ENCODE results near the gene PADI3. TPM values are rescaled to one million over a fixed set of nuclear protein-coding genes. Genes with fewer than 3 reads are reported as not detected.

Gene PADI3
- total and polyA plus RNA-seq, 2 of the 4 experiments (the other 2 are of a cell fraction) = not detected

GRCh38 chr1:17307946-17308345 is 59.0 kb downstream of the PADI3 start, which contains the start of gene PADI4:
Gene PADI4, plus strand, starts transcription at chr1:17308197. Its CDS starts 26 bp downstream, at chr1:17308223.
- Histone ChIP-seq H3K9me3 (ENCODE audit: control insufficient read depth, insufficient read depth, low read length) (no peaks in the 10 kb centered on the region), H3K18ac (ENCODE audit: low read depth, low read length) (no peak within 1 kb of the TSS), H3K56ac (ENCODE audit: extremely low read depth, insufficient read depth, low read length) (no peak within 1 kb of the TSS), H2AK5ac (ENCODE audit: low read depth, low read length) (no peak within 1 kb of the TSS), H3K36me3 (ENCODE audit: control insufficient read depth, insufficient read depth, low read length) (no peaks in the 10 kb centered on the region), H3K4ac (ENCODE audit: low read depth, low read length) (no peak within 1 kb of the TSS), H4K20me1 (ENCODE audit: insufficient read depth, low read length) (no peaks in the 10 kb centered on the region), H3K27ac (ENCODE audit: insufficient read depth, low read length) (no peak within 1 kb of the TSS), H4K8ac (ENCODE audit: low read depth in 2 of 2, low read length in 2 of 2) (no peak within 1 kb of the TSS), H2BK15ac (ENCODE audit: low read depth, low read length) (no peak within 1 kb of the TSS), H2AFZ (replicated peaks; ENCODE audit: low read length, poor library complexity) (peak within 1 kb of the TSS; percentile 2), H3K9ac (ENCODE audit: low read depth, low read length) (no peak within 1 kb of the TSS), H4K91ac (ENCODE audit: insufficient read depth, low read depth, low read length) (no peak within 1 kb of the TSS), H2BK5ac (ENCODE audit: low read depth, low read length, poor library complexity, severe bottlenecking) (no peak within 1 kb of the TSS), H4K5ac (ENCODE audit: low read depth, low read length) (no peak within 1 kb of the TSS), H3K4me1 (ENCODE audit: control insufficient read depth, insufficient read depth, low read length) (no peaks in the 10 kb centered on the region), H3K9me1 (ENCODE audit: insufficient read depth, low read length) (no peaks in the 10 kb centered on the region), H3K14ac (replicated peaks; ENCODE audit: low read depth, low read length) (no peak within 1 kb of the TSS), H2BK120ac (ENCODE audit: low read depth, low read length) (no peak within 1 kb of the TSS), H3K79me1 (ENCODE audit: low read depth in 1 of 2, low read length in 2 of 2) (no peaks in the 10 kb centered on the region), H3K4me2 (ENCODE audit: low read depth, low read length) (no peak within 1 kb of the TSS), H3K27me3 (ENCODE audit: control insufficient read depth, insufficient read depth, low read length) (peaks cover 35% of the 10 kb centered on the region), H2BK20ac (ENCODE audit: low read depth, low read length) (no peak within 1 kb of the TSS), H2AK9ac (replicated peaks; ENCODE audit: low read depth, low read length, poor library complexity) (no peak within 1 kb of the TSS), H3K4me3 (ENCODE audit: insufficient read depth, low read depth, low read length) (no peak within 1 kb of the TSS), H3K23ac (ENCODE audit: low read depth, low read length) (no peak within 1 kb of the TSS)
- TF ChIP-seq RAD21 (IDR thresholded peaks at IDR 0.05; ENCODE audit: low read length) (no peak), CTCF (conservative IDR thresholded peaks at IDR 0.05; ENCODE audit: low read depth, low read length) (no peak), BHLHE40 (IDR thresholded peaks at IDR 0.05; ENCODE audit: low read depth, low read length) (no peak), ELK1 (IDR thresholded peaks at IDR 0.05; ENCODE audit: borderline replicate concordance, low read depth, low read length) (no peak), USF2 (IDR thresholded peaks at IDR 0.05; ENCODE audit: low read depth, low read length) (no peak), MXI1 (IDR thresholded peaks at IDR 0.05; ENCODE audit: borderline replicate concordance, low read depth, low read length) (no peak), NFE2L2 (IDR thresholded peaks at IDR 0.05; ENCODE audit: low read depth, low read length) (no peak), CHD1 (IDR thresholded peaks at IDR 0.05; ENCODE audit: low read depth, low read length) (no peak)
- no peak for DNase-seq
- intact Hi-C loops (cut with micrococcal nuclease) = no loop called here
- ChIA-PET CTCF (no interaction called here), POLR2A (ENCODE audit: unreplicated experiment) (no interaction called here)
- WGBS, 2 experiments (ENCODE audit: extremely low coverage in 2 of 2, insufficient read length in 1 of 2) = 65% methylated on average over 5 of the region's 8 CpGs; no CpG with 5 or more reads in 1 of the 2 experiments
- in situ Hi-C loops (cut with MboI; ENCODE audit: low sequenced_read_pairs) = no loop called here
- BruUV-seq (replicated peaks) = no TSS peak
- no peak for ATAC-seq (ENCODE audit: low read depth)
- dilution Hi-C loops (cut with HindIII; ENCODE audit: low sequenced_read_pairs, unreplicated experiment) = no loop called here
